Common myeloid progenitor, CD34-positive (primary cell): ENCODE results near the gene MKNK1.

ENCODE experiments used
- CTCF ChIA-PET: fragments of 350-600 bp; sonication (Branson Sonifier 250); formaldehyde crosslinking; loops from one replicate; lab custom pipeline; 2021; ENCODE audit warnings: antibody characterized with exemption; lab: Charles Lee
- POLR2A ChIA-PET: fragments of 350-600 bp; sonication (Branson Sonifier 250); formaldehyde crosslinking; loops from one replicate; lab custom pipeline; 2021; ENCODE audit warnings: antibody characterized with exemption; lab: Charles Lee
- DNase-seq, 3 donors: peaks; one replicate each; pipeline versions ENCODE4 v3.0.0 to v3.0.0-alpha.2; 2013
- H3K27ac ChIP-seq, 2 experiments: 1 replicate in 1 of 2; 2 replicates in 1 of 2; pipeline ENCODE4 v1.7.0; 2013; ENCODE audit warnings: inconsistent platforms in 2 of 2, low read length in 2 of 2, mild to moderate bottlenecking in 2 of 2, low read depth in 1 of 2, moderate library complexity in 1 of 2; ENCODE audit not compliant: severe bottlenecking in 2 of 2, insufficient read depth in 1 of 2, poor library complexity in 1 of 2
- H3K27me3 ChIP-seq, 5 experiments: replicated peaks in 2 of 5; 1 replicate in 3 of 5; 2 replicates in 2 of 5; pipeline versions ENCODE4 v1.6.1 to v1.7.0; 2013; ENCODE audit warnings: low read length in 4 of 5, mild to moderate bottlenecking in 2 of 5, moderate library complexity in 2 of 5, inconsistent platforms in 1 of 5; ENCODE audit not compliant: insufficient read depth in 5 of 5, control insufficient read depth in 4 of 5
- H3K36me3 ChIP-seq, 4 experiments: 1 replicate in 2 of 4; 2 replicates in 2 of 4; pipeline versions ENCODE4 v1.6.1 to v1.7.0; 2013; ENCODE audit warnings: low read length in 3 of 4, control low read depth in 1 of 4, mild to moderate bottlenecking in 1 of 4; ENCODE audit not compliant: control insufficient read depth in 4 of 4, insufficient read depth in 4 of 4
- H3K4me1 ChIP-seq, 4 experiments: 1 replicate in 3 of 4; 2 replicates in 1 of 4; pipeline versions ENCODE4 v1.6.1 to v1.7.1; 2013; ENCODE audit warnings: low read length in 3 of 4, mild to moderate bottlenecking in 3 of 4, control low read depth in 1 of 4, inconsistent platforms in 1 of 4, moderate library complexity in 1 of 4; ENCODE audit not compliant: control insufficient read depth in 4 of 4, insufficient read depth in 4 of 4; ENCODE audit errors: control extremely low read depth in 1 of 4
- H3K4me3 ChIP-seq, 7 experiments: 1 replicate in 4 of 7; 2 replicates in 3 of 7; pipeline versions ENCODE4 v1.5.1 to v1.7.0; 2013; ENCODE audit warnings: mild to moderate bottlenecking in 7 of 7, low read length in 6 of 7, moderate library complexity in 6 of 7, inconsistent platforms in 2 of 7, low read depth in 2 of 7, control low read depth in 1 of 7; ENCODE audit not compliant: insufficient read depth in 4 of 7, control insufficient read depth in 1 of 7; ENCODE audit errors: extremely low read depth in 1 of 7
- H3K9me3 ChIP-seq, 5 experiments: 1 replicate in 4 of 5; 2 replicates in 1 of 5; pipeline versions ENCODE4 v1.6.1 to v1.7.1; 2013; ENCODE audit warnings: low read length in 4 of 5, mild to moderate bottlenecking in 2 of 5, inconsistent platforms in 1 of 5, low read depth in 1 of 5, moderate library complexity in 1 of 5; ENCODE audit not compliant: control insufficient read depth in 4 of 5, insufficient read depth in 2 of 5; ENCODE audit errors: control extremely low read depth in 1 of 5
- WGBS: methylation state at CpG from one replicate; pipeline ENCODE4 v1.1.5; 2013; ENCODE audit not compliant: insufficient coverage; 5-methylcytosine and 5-hydroxymethylcytosine counted together

Gene MKNK1

GRCh38 chr1:46647611-46648010, 43.5 kb upstream of the MKNK1 start:
- 90% methylated on average over 2 of the region's 3 CpGs for WGBS
- CTCF ChIA-PET = interaction anchor here (1.0 kb wide), 1 partner anchor 70 kb away, joined by 3 read pairs; no protein-coding TSS in a partner anchor
- no peak overlapping the region for H3K27ac ChIP-seq
- DNase-seq = no peak
- POLR2A ChIA-PET = no interaction called here
- H3K9me3 ChIP-seq = peaks cover 0 to 26% (median 7%) of the 10 kb centered on the region in 5 experiments
- H3K27me3 ChIP-seq = no peaks in the 10 kb centered on the region
- H3K4me1 ChIP-seq = no peaks in the 10 kb centered on the region
- peaks cover 13 to 46% (median 18%) of the 10 kb centered on the region in 4 experiments for H3K36me3 ChIP-seq
- H3K4me3 ChIP-seq = no peak overlapping the region

DNA sequence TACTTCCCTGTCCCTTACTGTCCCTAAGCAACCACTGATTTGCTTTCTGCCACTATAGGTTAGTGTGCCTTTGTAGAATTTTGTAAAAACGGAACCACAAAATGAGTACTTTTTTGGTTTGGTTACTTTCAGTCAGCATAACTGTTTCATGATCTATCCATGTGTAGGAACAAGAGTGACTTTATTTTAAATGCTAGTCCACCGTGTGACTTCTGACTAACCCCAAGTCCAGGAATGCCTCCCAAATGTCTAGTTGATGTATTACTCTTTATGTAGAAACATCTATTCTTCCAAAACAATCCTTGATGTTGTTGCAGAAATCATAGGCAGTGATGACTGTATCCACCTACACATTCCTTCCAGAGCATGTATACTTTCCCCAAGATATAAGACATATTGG, 42.8 kb upstream of the MKNK1 start:
- DNase-seq = no peak
- peaks cover 13 to 44% (median 18%) of the 10 kb centered on the region in 4 experiments for H3K36me3 ChIP-seq
- no peaks in the 10 kb centered on the region for H3K4me1 ChIP-seq
- H3K27ac ChIP-seq = no peak overlapping the region
- peaks cover 0 to 26% (median 7%) of the 10 kb centered on the region in 5 experiments for H3K9me3 ChIP-seq
- ChIA-PET CTCF (no interaction called here), POLR2A (no interaction called here)
- no peak overlapping the region for H3K4me3 ChIP-seq
- no CpG with 5 or more reads among the region's 2 CpGs for WGBS
- no peaks in the 10 kb centered on the region for H3K27me3 ChIP-seq

GRCh38 chr1:46646331-46646730, 42.3 kb upstream of the MKNK1 start:
- DNase-seq = no peak
- Histone ChIP-seq H3K27me3 (no peaks in the 10 kb centered on the region), H3K36me3 (peaks cover 13 to 44% (median 18%) of the 10 kb centered on the region in 4 experiments), H3K27ac (no peak overlapping the region), H3K4me3 (no peak overlapping the region), H3K9me3 (peaks cover 0 to 26% (median 7%) of the 10 kb centered on the region in 5 experiments), H3K4me1 (no peaks in the 10 kb centered on the region)
- ChIA-PET CTCF (no interaction called here), POLR2A (no interaction called here)
- no CpG with 5 or more reads among the region's 1 CpG for WGBS

- 100% methylated on average over 3 of the region's 4 CpGs for WGBS
- CTCF ChIA-PET = no interaction called here
These were observed 41.7 kb upstream of the MKNK1 start for GRCh38 chr1:46645815-46646214.

DNA sequence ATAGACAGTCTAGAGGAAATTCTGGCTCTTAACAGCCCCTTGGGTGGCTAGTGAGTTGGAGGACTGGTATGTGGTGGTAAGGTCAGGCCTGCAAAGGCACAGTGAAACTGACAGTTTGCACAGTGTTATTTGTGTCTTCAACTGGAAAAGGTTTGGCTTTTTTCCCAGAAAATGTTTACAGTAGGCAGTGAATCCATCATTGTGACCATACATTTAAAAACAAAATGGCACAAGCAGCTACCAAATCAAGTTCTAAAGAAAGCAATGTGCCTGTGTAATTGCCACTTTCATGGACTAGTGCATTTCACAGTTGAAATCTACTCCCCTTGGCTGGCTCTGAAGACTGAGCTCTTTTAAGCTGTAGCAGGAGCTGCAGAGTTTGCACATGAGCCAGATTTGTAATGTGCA, 39.3 kb upstream of the MKNK1 start:
- Histone ChIP-seq H3K4me1 (no peaks in the 10 kb centered on the region), H3K27me3 (no peaks in the 10 kb centered on the region), H3K36me3 (peaks cover 3 to 23% (median 10%) of the 10 kb centered on the region in 4 experiments), H3K9me3 (peaks cover 0 to 9% (median 0%) of the 10 kb centered on the region in 5 experiments), H3K27ac (no peak overlapping the region), H3K4me3 (no peak overlapping the region)
- no peak for DNase-seq
- ChIA-PET CTCF (interaction anchor here (0.6 to 0.8 kb wide), 2 partner anchors 14 to 94 kb away, joined by 3 read pairs; no protein-coding TSS in a partner anchor), POLR2A (no interaction called here)

More at GRCh38 chr1:46645815-46646214, 41.7 kb upstream of the MKNK1 start:
- Histone ChIP-seq H3K27me3 (no peaks in the 10 kb centered on the region), H3K4me3 (no peak overlapping the region), H3K4me1 (no peaks in the 10 kb centered on the region), H3K36me3 (peaks cover 13 to 44% (median 18%) of the 10 kb centered on the region in 4 experiments), H3K9me3 (peaks cover 0 to 26% (median 7%) of the 10 kb centered on the region in 5 experiments), H3K27ac (no peak overlapping the region)
- POLR2A ChIA-PET = no interaction called here
- DNase-seq = no peak

- Histone ChIP-seq H3K4me3 (no peak overlapping the region), H3K27me3 (no peaks in the 10 kb centered on the region), H3K36me3 (peaks cover 2 to 13% (median 8%) of the 10 kb centered on the region in 4 experiments), H3K27ac (no peak overlapping the region), H3K9me3 (peaks cover 0 to 2% (median 0%) of the 10 kb centered on the region in 5 experiments), H3K4me1 (no peaks in the 10 kb centered on the region)
- peak in 2 of 3 donors; percentile 28 to 54 for DNase-seq
- CTCF ChIA-PET = no interaction called here
- POLR2A ChIA-PET = no interaction called here
These were observed 38.1 kb upstream of the MKNK1 start for GRCh38 chr1:46642115-46642680.

- H3K36me3 ChIP-seq = peaks cover 7 to 26% (median 15%) of the 10 kb centered on the region in 4 experiments
These were observed 35.5 kb upstream of the MKNK1 start for GRCh38 chr1:46639547-46639946.

More at GRCh38 chr1:46639547-46639946, 35.5 kb upstream of the MKNK1 start:
- no peak for DNase-seq
- ChIA-PET POLR2A (no interaction called here), CTCF (no interaction called here)
- no peaks in the 10 kb centered on the region for H3K9me3 ChIP-seq
- WGBS = no CpG with 5 or more reads among the region's 1 CpG
- no peaks in the 10 kb centered on the region for H3K27me3 ChIP-seq
- no peak overlapping the region for H3K27ac ChIP-seq
- no peak overlapping the region for H3K4me3 ChIP-seq
- H3K4me1 ChIP-seq = no peaks in the 10 kb centered on the region
